Osteoblast (primary cell): ENCODE results near the gene ADAM19. TPM values are rescaled to one million over a fixed set of nuclear protein-coding genes. Genes with fewer than 3 reads are reported as not detected.
A peak's percentile ranks its signal among the peaks of the same experiment; 100 is the strongest.

Experiments
- DNase-seq: peaks from one replicate; pipeline ENCODE4 v3.0.0; 2011; ENCODE audit warnings: low spot score, mixed read lengths; ENCODE audit not compliant: insufficient read length; ENCODE audit errors: missing footprints
- H2AFZ ChIP-seq: 2 replicates; pipeline ENCODE4 v1.6.0; 2011; ENCODE audit warnings: mild to moderate bottlenecking, low read length
- H3K27ac ChIP-seq: 2 replicates; pipeline ENCODE4 v1.5.1; 2011; ENCODE audit warnings: mild to moderate bottlenecking, low read depth, low read length, moderate library complexity
- H3K27me3 ChIP-seq: 2 replicates; pipeline ENCODE4 v1.6.0; 2012; ENCODE audit warnings: mild to moderate bottlenecking, control low read depth, inconsistent platforms, low read length, moderate library complexity; ENCODE audit not compliant: insufficient read depth
- H3K36me3 ChIP-seq: 2 replicates; pipeline ENCODE4 v1.5.1; 2011; ENCODE audit warnings: mild to moderate bottlenecking, low read length, control low read depth, moderate library complexity; ENCODE audit not compliant: insufficient read depth
- H3K4me1 ChIP-seq: 2 replicates; pipeline ENCODE4 v1.5.1; 2011; ENCODE audit warnings: mild to moderate bottlenecking, low read length, control low read depth, moderate library complexity; ENCODE audit not compliant: insufficient read depth
- H3K4me2 ChIP-seq: 2 replicates; pipeline ENCODE4 v1.6.0; 2011; ENCODE audit warnings: mild to moderate bottlenecking, low read length; ENCODE audit not compliant: insufficient read depth
- H3K4me3 ChIP-seq: fragments of 200-600 bp; sonication (generic); 3 replicates; pipeline ENCODE4 v1.5.1; 2012; ENCODE audit warnings: mild to moderate bottlenecking, low read length, inconsistent platforms; ENCODE audit not compliant: insufficient read depth
- H3K79me2 ChIP-seq: 2 replicates; pipeline ENCODE4 v1.6.0; 2012; ENCODE audit warnings: mild to moderate bottlenecking, low read length, control low read depth, inconsistent platforms; ENCODE audit not compliant: insufficient read depth
- H3K9me3 ChIP-seq: 2 replicates; pipeline ENCODE4 v1.5.1; 2011; ENCODE audit warnings: low read depth, low read length, control low read depth
- H4K20me1 ChIP-seq: 2 replicates; pipeline ENCODE4 v1.6.0; 2012; ENCODE audit warnings: mild to moderate bottlenecking, low read length, control low read depth; ENCODE audit not compliant: insufficient read depth
- total RNA-seq: library from RNA; depleted of rRNA; stranded (reverse); fragments of >200 nt; gene quantifications from 2 replicates; pipeline ENCODE4 v1.2.3, GENCODE V29; 2012
- TF ChIP-seq, protein P1 (sequence below): IDR thresholded peaks from 2 replicates; pipeline ENCODE4 v1.5.1; 2011; ENCODE audit warnings: mild to moderate bottlenecking, low read depth, low read length, moderate library complexity; ENCODE audit errors: extremely low read depth

ADAM19 gene
- total RNA-seq, 1 donor: 14.5 TPM

- Histone ChIP-seq H3K4me1 (peaks cover 34% of the 10 kb centered on the region), H3K79me2 (no peaks in the 10 kb centered on the region), H3K4me2 (peak overlapping the region; percentile 65), H3K4me3 (peak overlapping the region; percentile 24), H3K9me3 (no peaks in the 10 kb centered on the region), H4K20me1 (no peaks in the 10 kb centered on the region), H3K27me3 (no peaks in the 10 kb centered on the region), H3K36me3 (peaks cover 22% of the 10 kb centered on the region), H2AFZ (no peak overlapping the region), H3K27ac (peak overlapping the region; percentile 86)
- peak; percentile 93 for DNase-seq
- TF ChIP-seq, protein P1, sequence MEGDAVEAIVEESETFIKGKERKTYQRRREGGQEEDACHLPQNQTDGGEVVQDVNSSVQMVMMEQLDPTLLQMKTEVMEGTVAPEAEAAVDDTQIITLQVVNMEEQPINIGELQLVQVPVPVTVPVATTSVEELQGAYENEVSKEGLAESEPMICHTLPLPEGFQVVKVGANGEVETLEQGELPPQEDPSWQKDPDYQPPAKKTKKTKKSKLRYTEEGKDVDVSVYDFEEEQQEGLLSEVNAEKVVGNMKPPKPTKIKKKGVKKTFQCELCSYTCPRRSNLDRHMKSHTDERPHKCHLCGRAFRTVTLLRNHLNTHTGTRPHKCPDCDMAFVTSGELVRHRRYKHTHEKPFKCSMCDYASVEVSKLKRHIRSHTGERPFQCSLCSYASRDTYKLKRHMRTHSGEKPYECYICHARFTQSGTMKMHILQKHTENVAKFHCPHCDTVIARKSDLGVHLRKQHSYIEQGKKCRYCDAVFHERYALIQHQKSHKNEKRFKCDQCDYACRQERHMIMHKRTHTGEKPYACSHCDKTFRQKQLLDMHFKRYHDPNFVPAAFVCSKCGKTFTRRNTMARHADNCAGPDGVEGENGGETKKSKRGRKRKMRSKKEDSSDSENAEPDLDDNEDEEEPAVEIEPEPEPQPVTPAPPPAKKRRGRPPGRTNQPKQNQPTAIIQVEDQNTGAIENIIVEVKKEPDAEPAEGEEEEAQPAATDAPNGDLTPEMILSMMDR: no peak
Observed at GRCh38 chr5:157511651-157512644, 63.6 kb downstream of the ADAM19 start.

GRCh38 chr5:157510682-157511081 is 64.9 kb downstream of the ADAM19 start:
- peak overlapping the region; percentile 86 for H3K27ac ChIP-seq
- H2AFZ ChIP-seq: no peak overlapping the region
- H3K4me1 ChIP-seq: peaks cover 22% of the 10 kb centered on the region
- no peak overlapping the region for H3K4me3 ChIP-seq
- H3K36me3 ChIP-seq: peaks cover 28% of the 10 kb centered on the region
- no peaks in the 10 kb centered on the region for H4K20me1 ChIP-seq
- no peak for DNase-seq
- H3K4me2 ChIP-seq: no peak overlapping the region
- no peaks in the 10 kb centered on the region for H3K27me3 ChIP-seq
- H3K9me3 ChIP-seq: no peaks in the 10 kb centered on the region
- TF ChIP-seq, protein P1: no peak
- H3K79me2 ChIP-seq: no peaks in the 10 kb centered on the region

DNA sequence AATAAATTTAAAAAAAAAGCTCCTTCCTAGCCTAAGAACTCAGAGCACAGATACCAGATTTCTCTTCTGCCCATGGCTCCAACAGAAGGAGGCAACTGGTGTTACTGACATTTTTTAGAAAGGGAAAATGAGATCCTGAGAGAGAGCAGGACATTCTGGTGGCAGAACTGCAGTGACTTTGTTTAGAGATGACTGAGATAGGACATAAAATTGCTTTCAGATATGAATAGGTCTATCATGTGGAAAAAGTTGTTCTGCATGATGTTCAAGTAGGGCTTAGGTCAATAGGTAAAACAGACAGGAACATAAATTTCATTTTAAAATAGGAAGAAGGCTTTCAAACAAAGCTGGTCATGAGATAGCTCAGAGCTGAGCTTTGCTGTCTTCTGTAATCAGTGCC is 66.0 kb downstream of the ADAM19 start:
- Histone ChIP-seq H2AFZ (no peak overlapping the region), H4K20me1 (no peaks in the 10 kb centered on the region), H3K27ac (no peak overlapping the region), H3K27me3 (no peaks in the 10 kb centered on the region), H3K4me3 (no peak overlapping the region), H3K4me1 (peaks cover 19% of the 10 kb centered on the region), H3K4me2 (no peak overlapping the region), H3K9me3 (no peaks in the 10 kb centered on the region), H3K79me2 (no peaks in the 10 kb centered on the region), H3K36me3 (peaks cover 32% of the 10 kb centered on the region)
- DNase-seq: no peak
- TF ChIP-seq, protein P1: no peak

GRCh38 chr5:157509093-157509492 is 66.5 kb downstream of the ADAM19 start:
- no peaks in the 10 kb centered on the region for H3K27me3 ChIP-seq
- peaks cover 32% of the 10 kb centered on the region for H3K36me3 ChIP-seq
- H3K27ac ChIP-seq: no peak overlapping the region
- H3K4me1 ChIP-seq: peaks cover 19% of the 10 kb centered on the region
- no peak overlapping the region for H3K4me2 ChIP-seq
- no peak overlapping the region for H3K4me3 ChIP-seq
- H3K9me3 ChIP-seq: no peaks in the 10 kb centered on the region
- TF ChIP-seq, protein P1: no peak
- H3K79me2 ChIP-seq: no peaks in the 10 kb centered on the region
- H2AFZ ChIP-seq: no peak overlapping the region
- no peak for DNase-seq
- H4K20me1 ChIP-seq: no peaks in the 10 kb centered on the region
